PC-3 (cell line): Measurements from ENCODE around the gene LHFPL2.

ENCODE experiments used
- EZH2phosphoT487 ChIP-seq: fragments of 300-600 bp; sonication (generic); IDR thresholded peaks from 2 replicates; pipeline ENCODE4 v1.6.1; 2018; ENCODE audit warnings: mild to moderate bottlenecking, antibody characterized with exemption, low read length, borderline replicate concordance
- TF ChIP-seq, protein P1 (sequence below): fragments of 300-600 bp; sonication (generic); conservative IDR thresholded peaks from 2 replicates; pipeline ENCODE4 v1.5.1; 2017; ENCODE audit warnings: antibody characterized with exemption, low read depth, mild to moderate bottlenecking, low read length

- TF ChIP-seq, protein P1, sequence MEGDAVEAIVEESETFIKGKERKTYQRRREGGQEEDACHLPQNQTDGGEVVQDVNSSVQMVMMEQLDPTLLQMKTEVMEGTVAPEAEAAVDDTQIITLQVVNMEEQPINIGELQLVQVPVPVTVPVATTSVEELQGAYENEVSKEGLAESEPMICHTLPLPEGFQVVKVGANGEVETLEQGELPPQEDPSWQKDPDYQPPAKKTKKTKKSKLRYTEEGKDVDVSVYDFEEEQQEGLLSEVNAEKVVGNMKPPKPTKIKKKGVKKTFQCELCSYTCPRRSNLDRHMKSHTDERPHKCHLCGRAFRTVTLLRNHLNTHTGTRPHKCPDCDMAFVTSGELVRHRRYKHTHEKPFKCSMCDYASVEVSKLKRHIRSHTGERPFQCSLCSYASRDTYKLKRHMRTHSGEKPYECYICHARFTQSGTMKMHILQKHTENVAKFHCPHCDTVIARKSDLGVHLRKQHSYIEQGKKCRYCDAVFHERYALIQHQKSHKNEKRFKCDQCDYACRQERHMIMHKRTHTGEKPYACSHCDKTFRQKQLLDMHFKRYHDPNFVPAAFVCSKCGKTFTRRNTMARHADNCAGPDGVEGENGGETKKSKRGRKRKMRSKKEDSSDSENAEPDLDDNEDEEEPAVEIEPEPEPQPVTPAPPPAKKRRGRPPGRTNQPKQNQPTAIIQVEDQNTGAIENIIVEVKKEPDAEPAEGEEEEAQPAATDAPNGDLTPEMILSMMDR = no peak
- TF ChIP-seq EZH2phosphoT487 = no peak
Measured at GRCh38 chr5:78449103-78449502, 199.5 kb downstream of the LHFPL2 start.
